GM12892 (cell line): ENCODE results near the gene MOB2.

Experiments used
- POLR2A ChIP-seq: IDR thresholded peaks from 2 replicates; pipeline ENCODE4 v1.6.1; 2011; ENCODE audit warnings: low read depth, low read length, control low read depth
- POLR2AphosphoS5 ChIP-seq: IDR thresholded peaks from 2 replicates; pipeline ENCODE4 v1.6.1; 2011; ENCODE audit warnings: low read depth, low read length, control low read depth
- TAF1 ChIP-seq: IDR thresholded peaks from 2 replicates; pipeline ENCODE4 v1.6.1; 2011; ENCODE audit warnings: low read depth, mild to moderate bottlenecking, control low read depth, low read length, borderline replicate concordance

DNA sequence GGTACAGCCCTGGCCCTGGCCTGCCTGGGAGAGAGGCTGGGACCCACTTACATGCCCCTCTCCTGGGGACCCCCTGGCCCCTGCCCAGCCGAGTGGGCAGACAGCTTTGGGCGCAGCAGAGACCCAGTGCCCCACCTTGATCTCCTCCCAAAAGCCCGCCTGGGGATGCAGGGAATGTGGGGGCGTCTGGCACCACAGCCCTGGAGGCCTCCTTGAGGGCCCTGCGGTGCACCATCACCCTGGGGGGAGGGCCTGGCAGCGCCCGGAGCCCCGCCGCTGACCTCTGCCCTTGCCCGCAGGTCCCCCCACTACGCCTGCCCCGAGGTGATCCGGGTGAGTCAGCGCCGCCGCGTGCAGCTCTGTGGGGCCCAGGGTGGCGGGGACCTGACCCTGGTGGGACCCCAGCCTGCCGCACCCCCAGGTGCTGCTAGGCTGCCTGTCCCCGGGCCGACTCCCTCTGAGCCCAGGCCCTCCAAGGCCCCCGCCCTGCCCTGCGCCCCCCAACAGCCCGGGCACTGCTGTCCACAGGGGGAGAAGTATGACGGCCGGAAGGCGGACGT is 43.7 kb downstream of the MOB2 start:
- TF ChIP-seq POLR2AphosphoS5 (no peak), POLR2A (no peak), TAF1 (no peak)
